KG1 (cell line): ENCODE data around the gene ZNF614.
"Not testable (repeated sequence)": the region's sequence is repeated elsewhere in the genome, so short reads cannot be mapped to it uniquely, and the experiment has no call there.

Experiments
- DNase-seq: peaks from one replicate; lab custom pipeline; 2025; lab: John Stamatoyannopoulos, UW

ZNF614 gene

GRCh38 chr19:52028027-52028779 is at the start of gene ZNF614:
Gene ZNF614, minus strand, starts transcription at chr19:52028379. Its CDS starts 2,634 bp downstream, at chr19:52025745.
- DNase-seq = peak; percentile 82

- no peak for DNase-seq
Observed at GRCh38 chr19:52070496-52070895, 42.3 kb upstream of the ZNF614 start.

GRCh38 chr19:52069653-52070052 is 41.5 kb upstream of the ZNF614 start:
- DNase-seq = no peak

- no peak for DNase-seq
Observed at GRCh38 chr19:52066258-52066863, 38.2 kb upstream of the ZNF614 start.

- DNase-seq = no peak
Observed at GRCh38 chr19:52065399-52065798, 37.2 kb upstream of the ZNF614 start.

GRCh38 chr19:52056480-52056879 is 28.3 kb upstream of the ZNF614 start:
- not testable (repeated sequence) for DNase-seq

- DNase-seq = not testable (repeated sequence)
Observed at GRCh38 chr19:52051736-52052135, 23.6 kb upstream of the ZNF614 start.

GRCh38 chr19:52048555-52049501 is 20.6 kb upstream of the ZNF614 start, which contains the start of gene ZNF432:
Gene ZNF432, minus strand, starts transcription at chr19:52048838. Its CDS starts 1,970 bp downstream, at chr19:52046868.
- DNase-seq = peak; percentile 98

GRCh38 chr19:52039169-52039568 is 11.0 kb upstream of the ZNF614 start:
- DNase-seq = no peak

- no peak for DNase-seq
Observed at GRCh38 chr19:52034051-52034728, 6.0 kb upstream of the ZNF614 start.

GRCh38 chr19:52028780-52029123 is 573 bp upstream of the ZNF614 start:
- peak; percentile 68 for DNase-seq

GRCh38 chr19:52026255-52026990 is 1.8 kb downstream of the ZNF614 start:
- not testable (repeated sequence) for DNase-seq

GRCh38 chr19:52024478-52024877 is 3.7 kb downstream of the ZNF614 start:
- DNase-seq = not testable (repeated sequence)

GRCh38 chr19:52022193-52022592 is 6.0 kb downstream of the ZNF614 start:
- DNase-seq = no peak

GRCh38 chr19:52020506-52020905 is 7.7 kb downstream of the ZNF614 start:
- DNase-seq = no peak

GRCh38 chr19:52010674-52011073 is 17.5 kb downstream of the ZNF614 start:
- DNase-seq = no peak

- DNase-seq = peak; percentile 92
Observed at GRCh38 chr19:52007806-52008557, 20.2 kb downstream of the ZNF614 start, which contains the start of gene ZNF615. Gene ZNF615, minus strand, starts transcription at chr19:52008211. Its CDS starts 4,500 bp downstream, at chr19:52003711.

- no peak for DNase-seq
Observed at GRCh38 chr19:52007451-52007805, 20.8 kb downstream of the ZNF614 start.

- no peak for DNase-seq
Observed at GRCh38 chr19:51994048-51994644, 34.0 kb downstream of the ZNF614 start.

- no peak for DNase-seq
Observed at GRCh38 chr19:51993422-51993821, 34.8 kb downstream of the ZNF614 start.
